Esophagus mucosa (tissue), 1 donor: Measurements from ENCODE around the gene FGF10. TPM values are rescaled to one million over a fixed set of nuclear protein-coding genes. Genes with fewer than 3 reads are reported as not detected.

Experiments used
- ATAC-seq: fragments of 200-7000 bp; cut with Tn5 transposase; one replicate; pipeline ENCODE4 v1.9.1; 2020
- total RNA-seq: library from RNA; stranded (reverse); gene quantifications from one replicate; pipeline ENCODE4 v1.2.4, GENCODE V29; 2023
- donor health status: DM: yes; HTN: yes; CAD: no.

FGF10 gene
- total RNA-seq, 1 donor from 2014 or later, result 0.20 TPM

DNA sequence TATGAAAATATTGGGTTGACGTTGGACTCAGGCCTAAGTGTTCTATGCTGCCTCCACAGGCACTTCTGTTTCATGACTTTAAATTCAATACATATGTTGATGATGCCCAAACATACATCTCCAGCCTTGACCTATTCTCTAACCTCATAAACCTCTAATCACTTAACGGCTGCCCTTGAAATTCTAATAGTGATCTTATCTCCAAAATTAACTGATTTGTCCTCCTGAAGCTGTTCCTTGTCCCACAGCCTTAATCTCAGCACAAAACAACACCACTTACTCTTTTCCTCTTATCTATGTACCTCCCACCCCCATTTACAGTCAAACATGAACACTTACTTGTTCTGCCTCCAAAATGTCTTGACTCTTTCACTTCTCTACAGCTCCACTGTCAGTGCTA is 43.3 kb downstream of the FGF10 start:
- no peak for ATAC-seq

DNA sequence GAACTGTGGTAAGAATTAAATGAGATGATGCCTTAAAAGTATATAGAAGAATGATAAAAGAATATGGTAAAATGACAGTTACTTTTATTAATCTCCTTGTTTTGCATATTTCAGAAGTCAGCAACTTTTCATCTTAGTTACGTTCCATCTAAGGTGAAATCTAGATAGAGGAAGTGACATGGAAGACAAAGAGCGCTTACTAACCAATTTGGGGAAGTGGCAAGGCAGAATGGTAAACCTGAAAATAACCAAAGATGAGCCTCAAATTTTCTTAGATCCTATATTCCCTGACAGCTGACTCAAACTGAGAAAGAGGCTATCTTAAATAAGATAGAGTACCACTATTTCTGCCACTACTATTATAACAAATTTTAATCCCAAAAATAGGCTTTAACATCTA is 52.5 kb downstream of the FGF10 start:
- ATAC-seq, result no peak

DNA sequence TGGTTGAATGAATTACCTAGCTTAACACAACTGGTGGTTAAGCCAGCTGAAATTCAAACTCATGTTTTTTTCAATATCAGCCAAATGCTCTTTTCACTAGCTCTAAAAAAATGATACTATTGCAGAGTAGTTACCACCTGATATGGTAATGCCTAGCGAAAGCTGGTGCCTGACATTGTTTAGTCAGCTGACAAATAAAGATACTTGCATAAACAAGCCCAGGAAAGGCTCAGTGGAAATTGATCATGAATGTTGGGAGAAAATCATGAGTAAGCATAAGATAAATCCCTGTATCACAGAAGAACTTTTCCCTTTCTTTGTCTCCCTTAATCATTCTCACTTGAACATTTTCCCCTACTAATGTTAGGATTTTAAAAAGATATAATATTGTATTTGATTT is 54.6 kb downstream of the FGF10 start:
- no peak for ATAC-seq

DNA sequence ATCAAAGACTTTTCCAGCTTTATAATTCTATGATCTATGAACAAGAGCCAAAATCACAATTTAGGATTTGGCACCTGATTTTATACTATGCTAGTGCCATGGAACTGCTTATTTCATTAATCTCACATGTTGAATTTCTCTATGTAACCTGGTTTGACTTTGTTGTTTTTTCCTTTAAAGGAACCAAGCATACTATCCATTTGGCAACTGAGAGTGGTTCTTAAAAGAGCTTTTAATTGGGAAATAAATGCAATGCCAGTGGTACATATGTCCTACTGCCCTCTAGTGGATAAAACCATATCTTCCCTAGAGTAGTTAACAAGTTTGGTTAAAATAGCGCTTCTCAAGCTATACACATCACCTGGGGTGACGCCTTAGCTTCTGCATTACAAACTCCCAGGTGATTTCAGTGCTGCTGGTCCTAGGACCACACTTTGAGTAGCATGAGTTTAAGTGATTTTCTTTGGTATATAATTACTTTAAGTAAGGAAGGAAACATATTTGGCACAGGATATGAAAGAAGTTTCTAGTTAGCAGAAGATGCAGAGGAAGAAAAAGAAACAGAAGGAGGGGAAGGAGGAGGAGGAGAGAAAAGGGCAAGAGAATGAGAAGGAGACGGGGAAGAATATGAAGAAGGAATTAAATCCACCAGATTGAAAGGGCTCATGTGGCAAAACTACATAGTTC is 56.8 kb downstream of the FGF10 start:
- ATAC-seq, result peak; percentile 49

DNA sequence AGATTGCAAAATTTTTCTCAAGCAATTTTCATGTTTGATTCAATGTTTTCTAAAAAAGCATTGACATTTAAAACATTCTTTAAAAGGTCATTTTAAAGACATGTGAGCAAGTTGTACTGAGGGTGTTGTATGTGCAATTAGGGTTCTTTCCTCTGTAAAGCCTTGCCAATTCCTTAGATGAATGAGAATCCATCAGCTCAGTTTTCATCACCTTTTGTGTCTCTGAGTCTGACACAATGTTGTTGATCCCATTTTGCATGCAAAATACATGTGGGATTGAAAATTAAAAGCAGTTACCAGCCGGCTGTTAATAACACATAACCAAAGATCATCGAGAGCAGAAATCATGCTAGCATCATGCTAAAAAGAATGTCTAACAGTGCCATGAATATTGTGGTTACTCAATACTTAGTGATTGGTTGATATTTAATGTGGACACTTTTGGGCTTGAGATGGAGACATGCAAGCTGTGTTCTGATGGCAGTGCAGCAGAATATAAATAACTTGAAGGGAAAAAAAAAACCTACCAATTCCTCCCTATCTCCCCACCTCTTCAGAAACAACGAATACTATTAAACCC is 57.7 kb downstream of the FGF10 start:
- no peak for ATAC-seq

DNA sequence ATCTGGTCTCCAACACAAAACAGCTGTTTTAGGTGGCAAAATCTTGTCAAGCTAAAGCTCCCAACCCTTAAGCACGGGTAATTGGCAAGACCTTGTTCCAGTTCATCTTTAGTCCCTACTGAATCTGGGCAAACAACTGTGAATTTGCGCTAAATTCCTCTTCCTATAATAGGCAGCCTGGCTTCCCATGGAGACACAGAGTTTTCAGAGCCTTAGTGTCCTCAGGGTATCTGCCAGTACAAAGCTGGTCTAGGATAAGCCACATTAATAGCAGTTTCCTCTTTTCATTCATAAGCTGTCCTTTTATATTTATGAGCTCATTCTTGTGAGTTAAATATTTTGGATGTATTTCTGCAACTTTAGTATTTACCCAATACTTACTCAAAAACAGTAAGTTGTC is 59.5 kb downstream of the FGF10 start:
- ATAC-seq, result no peak

DNA sequence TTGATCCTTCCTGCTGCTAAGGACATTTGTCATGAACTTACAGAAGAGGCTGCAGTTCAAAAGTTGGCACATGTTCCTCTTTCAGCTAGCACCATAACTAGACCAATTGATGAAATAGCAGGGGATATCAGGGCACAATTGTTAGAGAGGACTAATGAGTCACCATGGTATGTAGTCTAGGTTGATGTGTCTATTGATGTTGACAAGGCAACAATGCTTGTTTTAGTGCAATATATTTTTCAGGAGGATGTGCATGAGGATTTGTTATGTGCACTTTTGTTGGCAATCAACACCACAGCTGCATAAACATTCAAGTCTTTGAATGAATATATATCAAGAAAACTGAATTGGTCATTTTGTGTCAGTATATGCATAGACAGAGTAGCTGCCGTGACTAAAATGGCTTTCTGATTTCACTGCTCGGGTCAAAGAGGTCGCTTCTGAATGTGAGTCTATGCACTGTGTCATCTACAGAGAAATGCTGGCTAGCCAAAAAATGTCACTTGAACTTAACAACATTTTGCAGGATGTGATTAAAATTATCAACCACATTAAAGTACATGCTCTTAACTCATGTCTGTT is 68.0 kb downstream of the FGF10 start:
- ATAC-seq, result no peak

DNA sequence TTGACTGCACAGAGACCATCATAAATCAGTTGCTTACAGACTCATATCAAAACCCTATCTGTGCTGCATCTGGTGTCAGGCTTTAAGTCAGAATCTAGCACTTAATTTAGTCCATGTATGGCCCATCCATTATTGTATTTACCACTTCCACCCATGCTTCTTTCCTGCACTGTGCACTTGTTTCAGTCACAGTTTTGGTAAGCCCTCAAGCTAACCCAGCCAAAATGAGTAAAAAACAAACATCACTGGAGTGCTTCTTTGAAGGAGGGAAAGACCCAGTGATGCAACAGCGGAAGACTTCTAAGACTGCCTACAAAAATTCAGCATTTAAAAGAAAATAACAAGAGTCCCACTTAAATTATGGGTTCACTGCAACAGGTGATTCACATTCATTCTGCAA is 69.0 kb downstream of the FGF10 start:
- ATAC-seq, result no peak

DNA sequence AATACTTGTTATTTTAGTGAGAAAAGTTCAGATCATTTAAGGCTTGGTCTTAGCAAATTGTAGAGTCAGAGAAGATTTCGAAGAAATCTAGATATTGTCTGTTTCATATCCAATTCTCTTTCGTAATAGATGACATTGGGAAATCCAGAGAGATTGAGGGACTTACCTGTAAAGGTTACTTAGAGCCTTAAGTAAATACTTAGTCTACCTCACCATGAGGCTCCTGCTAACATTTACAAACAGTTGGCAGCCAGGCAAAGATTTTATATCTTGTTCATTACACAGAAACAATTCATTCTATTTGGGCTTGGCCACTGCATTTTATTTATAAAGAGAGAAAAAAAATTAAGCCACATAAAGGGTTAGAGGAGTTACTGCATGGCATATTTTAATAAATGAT is 70.3 kb downstream of the FGF10 start:
- ATAC-seq, result no peak

DNA sequence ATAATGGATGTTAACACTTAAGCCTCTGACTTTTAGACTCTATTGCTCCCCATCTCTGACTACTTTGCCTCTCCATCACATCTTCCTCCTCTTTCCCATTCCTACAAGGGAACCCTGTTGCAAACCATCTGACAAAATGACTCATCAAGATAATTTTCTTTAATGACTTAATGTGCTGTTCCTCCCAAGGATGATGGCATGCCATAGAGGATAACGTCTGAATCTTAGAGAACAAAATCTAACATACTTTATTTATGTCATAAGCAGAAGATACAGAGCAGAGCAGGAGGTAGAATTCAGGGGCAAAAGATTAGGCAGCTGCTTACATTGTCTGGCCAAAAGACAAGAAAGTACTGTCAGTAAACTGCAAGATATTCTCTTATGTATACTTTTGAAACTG is 76.8 kb downstream of the FGF10 start:
- no peak for ATAC-seq

DNA sequence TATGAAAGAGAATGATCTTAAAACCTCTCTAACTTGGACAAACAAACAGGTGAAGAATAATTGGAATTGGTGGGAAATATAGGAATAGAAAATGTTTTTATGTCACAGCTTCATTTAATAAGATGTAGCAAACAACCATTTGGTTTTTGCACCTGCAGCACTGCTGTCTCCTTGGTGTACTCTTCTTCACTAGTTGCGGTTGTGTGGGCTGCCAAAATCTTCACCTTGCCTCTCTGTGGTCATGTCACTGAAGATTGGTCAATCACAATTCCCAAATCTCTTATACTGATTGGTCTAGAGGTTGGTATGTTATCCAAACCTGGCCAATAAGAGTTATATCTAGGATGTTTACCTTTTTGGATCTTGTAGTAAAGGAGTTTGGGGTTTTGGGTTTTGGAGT is 88.7 kb downstream of the FGF10 start:
- no peak for ATAC-seq

DNA sequence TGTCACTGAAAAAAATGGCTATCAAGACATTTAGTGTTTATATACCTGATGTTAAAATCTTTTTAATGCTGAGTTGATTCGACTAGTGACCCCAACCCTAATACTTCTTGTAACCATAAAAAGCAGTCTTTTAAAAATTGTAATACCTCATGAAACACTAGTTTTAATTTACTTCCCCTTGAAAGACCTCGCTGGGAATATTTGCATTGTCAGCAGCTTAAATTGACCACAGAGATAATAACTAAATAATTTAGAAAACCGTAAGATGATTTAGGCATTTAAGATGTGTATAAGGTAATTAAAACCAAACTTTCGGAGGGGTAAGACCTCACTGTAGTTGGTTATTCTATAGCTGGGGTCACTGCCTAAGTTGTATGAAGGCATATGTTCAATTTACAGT is 89.8 kb downstream of the FGF10 start:
- ATAC-seq, result no peak

DNA sequence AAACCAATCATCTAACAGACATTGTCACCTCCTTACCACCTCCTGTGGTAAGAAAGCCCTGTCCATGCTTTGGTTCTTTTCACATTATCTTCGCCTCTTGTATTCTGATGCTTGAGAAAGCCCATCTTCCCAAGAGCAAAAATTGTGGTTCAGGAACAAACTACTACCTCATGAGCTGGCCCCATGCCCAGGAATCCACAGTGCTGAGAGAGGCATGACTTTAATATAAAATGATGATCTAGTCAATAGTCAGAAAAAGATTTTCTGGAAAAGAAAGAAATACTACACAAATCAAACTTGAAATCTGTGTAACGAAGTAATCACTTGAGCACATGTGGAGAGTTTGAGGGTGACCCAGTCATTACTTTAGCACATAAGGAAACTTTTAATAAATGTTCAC is 94.7 kb downstream of the FGF10 start:
- ATAC-seq, result no peak

DNA sequence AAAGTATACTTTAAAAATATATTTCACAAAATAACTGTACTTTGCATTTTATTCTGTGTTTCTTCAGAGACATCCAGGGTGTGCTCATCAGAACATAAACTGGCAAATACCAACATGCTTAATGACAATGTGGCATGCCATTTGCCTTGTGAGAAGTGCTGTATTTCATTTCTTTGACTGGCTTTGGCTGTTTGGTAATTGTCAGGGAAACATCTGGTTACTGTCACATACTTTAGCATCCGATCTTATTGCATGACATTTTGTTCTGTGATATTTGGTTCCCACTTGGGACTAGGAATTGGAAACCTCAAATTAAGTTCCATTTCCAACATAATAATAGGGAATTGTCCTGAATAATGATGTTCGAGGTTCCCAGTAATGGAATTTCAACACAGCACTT is 96.5 kb downstream of the FGF10 start:
- ATAC-seq, result no peak

DNA sequence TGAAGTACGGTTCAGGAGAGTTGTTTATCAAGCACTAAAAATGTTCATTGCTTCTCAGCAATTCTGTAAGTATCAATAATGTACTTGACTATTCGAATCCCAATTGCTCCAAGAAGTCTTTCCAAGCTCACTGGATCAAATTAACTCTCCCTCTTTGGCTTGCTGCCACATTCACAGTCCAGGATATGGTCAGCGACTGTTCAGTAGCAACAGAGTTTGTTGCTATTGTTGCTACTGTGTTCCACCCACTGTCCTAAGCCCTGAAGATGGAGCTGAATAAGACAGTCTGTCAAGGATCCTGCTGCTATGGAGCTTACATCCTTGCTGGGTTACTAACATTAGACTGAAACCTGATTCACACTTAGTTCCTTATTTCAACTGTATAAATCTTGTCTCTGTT is 110.8 kb downstream of the FGF10 start:
- no peak for ATAC-seq

DNA sequence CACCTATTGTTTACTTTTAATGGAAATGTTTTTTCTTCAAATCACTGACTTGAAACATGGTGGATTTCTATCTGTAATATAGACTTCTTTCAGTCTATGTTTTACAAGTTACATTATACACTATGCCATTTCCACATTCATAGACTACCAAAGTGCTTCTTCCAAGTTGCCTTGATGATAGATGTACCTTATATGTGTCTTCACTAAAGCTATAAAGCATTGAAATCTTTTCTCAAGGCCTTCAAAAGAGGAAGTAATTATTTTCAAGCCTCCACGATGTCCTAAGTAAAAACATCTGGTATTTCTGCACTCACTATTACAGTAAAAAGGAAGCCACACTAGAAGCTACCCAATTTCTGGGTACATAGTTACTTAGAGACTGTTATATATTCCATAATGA is 113.3 kb downstream of the FGF10 start:
- no peak for ATAC-seq

DNA sequence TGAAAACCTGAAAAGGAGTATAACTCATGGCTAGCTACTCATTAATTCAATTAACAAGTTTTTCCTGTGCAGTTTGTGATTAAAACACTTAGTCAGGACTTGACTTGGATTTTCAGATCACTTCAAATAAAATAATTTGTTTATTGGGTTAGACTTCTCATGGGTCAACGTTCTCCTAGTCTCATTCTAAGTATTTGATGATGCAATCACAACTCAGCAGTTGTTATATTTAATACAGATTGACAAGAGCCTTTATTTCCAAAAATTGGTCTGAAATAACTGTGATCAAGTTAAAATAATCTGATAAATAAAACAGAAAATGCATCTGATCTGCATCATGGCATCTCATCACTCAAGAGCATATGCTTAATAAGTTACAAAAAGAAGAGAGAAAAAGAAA is 113.9 kb downstream of the FGF10 start:
- no peak for ATAC-seq

DNA sequence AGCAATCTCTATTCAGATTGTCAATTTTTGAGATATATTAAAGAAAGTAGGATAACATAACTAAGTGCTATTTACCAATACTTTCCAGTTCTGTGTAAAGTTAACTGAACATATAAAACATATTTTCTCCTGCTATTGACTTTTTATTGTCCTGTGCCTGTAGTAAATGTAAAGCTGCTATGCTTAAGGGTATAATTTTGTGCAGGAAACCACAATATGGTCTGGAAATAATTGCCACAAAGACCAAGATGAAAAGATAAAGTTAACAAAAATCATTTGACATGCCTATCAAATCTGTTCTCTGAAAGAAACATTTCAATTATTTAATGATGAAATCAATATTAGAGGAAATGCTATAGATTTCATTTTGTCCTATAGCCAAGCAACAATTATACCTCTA is 121.3 kb downstream of the FGF10 start:
- no peak for ATAC-seq

DNA sequence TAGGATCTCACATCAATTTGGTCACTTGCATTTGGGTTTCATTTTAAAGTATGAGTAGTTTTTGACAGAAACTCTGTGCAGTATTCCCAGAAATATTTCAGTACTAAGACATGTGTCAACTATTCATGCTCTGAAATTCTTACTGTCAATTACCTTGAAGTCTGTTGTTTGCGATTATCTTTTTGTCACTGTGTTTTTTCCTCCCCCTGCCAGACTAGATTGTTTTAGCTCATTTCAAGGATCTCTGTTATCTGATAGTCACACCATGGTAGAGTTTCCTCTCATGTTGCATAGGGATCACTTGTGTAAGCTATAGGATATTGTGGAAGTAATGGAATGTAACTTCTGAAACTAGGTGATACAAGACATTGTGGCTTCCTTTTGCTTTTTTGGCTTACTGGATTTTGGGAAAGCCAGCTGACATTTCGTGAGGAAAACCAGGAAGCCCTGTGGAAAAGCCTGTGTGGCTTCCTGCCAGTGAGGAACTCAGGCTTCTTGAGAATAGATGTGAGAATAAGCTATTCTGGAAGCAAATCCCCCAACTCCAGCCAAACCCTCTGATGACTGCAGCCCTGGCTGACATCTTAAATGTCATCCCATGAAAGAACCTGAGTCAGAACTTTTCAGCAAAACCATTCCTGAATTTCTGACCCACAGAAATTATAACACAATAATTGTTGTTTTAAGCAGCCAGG is 122.2 kb downstream of the FGF10 start:
- no peak for ATAC-seq

DNA sequence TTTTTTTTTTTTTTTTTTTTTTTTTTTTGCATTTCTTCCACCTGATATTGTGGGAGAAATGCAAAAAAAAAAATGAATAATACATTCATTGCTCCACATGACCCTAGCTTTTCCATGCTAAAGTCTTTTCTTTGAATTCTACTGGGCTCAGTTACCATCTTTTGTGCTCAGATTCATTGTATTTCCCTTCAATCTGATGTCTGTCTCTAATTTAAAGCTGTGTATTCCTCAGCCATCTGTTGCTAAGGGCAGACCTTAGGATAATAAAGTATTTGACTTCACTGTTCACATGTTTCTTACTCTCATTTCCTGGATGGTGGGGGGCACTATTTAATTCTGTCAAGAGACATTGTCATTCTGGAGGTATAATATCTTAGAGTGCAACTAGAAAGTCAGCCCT is 123.5 kb downstream of the FGF10 start:
- ATAC-seq, result no peak

DNA sequence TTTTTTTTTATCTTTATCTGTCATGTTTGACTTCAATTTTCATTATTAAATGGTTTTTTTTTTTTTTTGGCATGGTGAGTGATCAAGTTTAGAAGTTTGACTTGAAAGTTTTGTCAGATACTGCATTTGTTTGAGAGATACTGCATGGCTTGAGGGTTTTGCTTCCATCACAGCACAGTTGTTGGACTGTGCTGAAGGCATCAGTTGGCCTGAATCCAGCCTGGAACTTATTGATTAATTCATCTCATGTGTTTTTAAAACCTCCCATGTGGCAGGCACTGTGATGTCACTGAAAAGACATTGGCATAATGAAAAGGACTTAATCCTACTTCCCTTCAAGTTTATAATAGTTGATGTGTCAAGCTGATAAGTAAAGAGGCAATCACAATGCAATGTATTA is 128.4 kb downstream of the FGF10 start:
- no peak for ATAC-seq

DNA sequence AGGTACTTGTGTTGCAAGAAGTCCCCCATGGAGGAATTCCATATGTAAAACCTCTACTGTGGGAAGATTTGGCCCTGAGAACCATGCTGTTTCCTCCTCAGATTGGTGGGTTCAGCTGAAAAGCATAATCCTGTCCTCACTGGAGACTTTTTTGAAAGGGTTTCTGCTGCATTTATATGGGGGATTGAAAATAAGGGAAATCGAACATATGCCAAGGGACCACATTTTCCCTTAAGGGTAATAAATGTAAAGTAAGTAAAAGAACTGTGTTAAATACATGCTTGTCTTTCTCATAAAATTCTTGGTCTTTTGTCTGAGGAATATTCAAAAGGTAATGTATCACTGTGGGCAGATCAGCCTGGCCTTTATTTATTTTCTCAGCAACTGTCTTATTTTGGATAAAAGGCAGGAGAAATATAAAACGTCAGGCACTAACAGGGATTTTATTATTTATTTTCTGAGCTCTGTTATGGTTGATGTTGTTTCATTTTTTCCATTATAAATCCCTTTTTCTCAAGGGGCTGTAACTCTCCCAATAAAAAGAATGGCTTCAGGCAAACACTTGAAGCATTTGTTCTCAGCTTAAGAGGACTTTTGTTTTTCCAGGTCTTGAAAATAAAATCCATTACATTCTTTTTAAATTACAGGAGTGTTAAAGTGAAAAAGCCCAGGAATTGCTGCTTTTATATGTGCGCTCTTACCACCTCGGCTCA is 131.4 kb downstream of the FGF10 start:
- ATAC-seq, result no peak

DNA sequence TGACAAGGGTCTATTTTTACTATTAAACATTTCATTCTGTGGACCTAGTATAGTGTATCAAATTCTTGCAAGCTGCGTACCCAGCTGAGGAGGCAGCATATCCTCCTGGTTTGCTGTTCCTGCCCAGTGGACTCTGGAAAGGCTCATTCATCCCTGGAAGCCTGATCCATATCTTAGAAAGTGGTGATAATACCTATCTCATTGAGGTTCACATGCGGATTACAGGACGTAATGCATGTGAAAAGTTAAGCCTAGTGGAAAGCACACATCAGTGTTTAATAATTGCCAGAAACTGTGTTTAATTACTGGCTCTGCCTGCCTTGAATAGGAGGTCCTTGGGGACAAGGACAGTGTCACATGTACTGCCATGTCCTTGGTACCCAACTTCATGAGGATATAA is 132.0 kb downstream of the FGF10 start:
- no peak for ATAC-seq
